NCI-H345 treated with DMSO at 0.1 percent for 48 hours (cell line): ENCODE measurements around the gene GSK3B.

Experiments used
- DNase-seq: peaks from one replicate; lab custom pipeline; 2025; ENCODE audit not compliant: unreplicated experiment; lab: John Stamatoyannopoulos, UW

GSK3B gene

GRCh38 chr3:119945291-119945690 lies 149.0 kb downstream of the GSK3B start:
- no peak for DNase-seq

DNA sequence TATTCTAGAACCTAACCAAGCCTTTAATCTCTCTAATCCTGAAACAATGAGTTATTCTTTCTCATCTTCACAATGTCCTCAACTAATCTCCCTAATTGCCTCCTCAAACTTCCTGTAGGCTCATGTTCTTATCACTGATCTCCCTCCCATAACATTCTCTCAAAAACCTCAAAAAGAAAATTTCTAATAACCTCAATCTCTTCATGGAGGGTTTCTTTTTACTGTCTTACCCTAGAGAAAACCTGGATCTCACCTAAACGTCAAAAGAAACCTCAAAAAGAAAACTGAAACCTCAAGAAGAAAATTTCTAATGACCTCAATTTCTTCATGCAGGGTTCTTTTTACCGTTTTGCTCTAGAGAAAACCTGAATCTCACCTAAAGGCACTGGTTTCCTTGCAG lies 150.2 kb downstream of the GSK3B start:
- no peak for DNase-seq

GRCh38 chr3:119939077-119939476 lies 155.2 kb downstream of the GSK3B start:
- DNase-seq = no peak

DNA sequence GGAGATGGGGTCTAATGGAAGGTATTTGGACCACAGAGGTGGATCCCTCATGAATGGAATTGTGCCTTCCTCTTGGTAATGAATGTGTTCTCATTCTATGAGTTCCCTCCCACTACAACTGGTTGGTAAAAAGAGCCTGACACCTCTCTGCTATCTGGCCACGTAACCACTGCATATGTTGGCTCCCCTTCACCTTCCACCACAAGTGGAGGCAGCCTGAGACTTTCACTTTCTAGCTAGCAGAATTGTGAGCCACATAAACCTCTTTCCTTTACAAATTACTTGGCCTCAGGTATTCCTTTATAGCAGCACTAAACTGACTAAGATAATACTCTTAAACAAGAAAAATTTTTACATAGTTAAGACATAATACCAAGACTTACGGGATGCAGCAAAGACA lies 157.0 kb downstream of the GSK3B start:
- DNase-seq = no peak

DNA sequence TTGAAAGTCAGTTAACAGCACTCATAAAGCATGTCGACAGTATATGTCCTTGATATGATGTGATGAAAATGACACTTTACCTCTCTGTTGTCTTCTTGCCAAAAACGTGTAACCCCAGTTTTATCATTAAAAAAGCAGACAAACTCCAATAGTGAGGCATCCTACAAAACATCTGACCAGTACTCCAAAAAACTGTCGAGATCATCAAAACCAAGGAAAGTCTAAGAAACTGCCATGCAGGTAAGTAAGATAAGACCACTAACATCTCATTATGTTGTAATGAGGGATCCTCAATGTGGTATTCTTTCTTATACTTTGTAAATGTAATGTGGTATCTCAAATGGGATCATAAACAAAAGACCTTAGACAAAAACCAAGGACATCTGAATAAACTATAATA lies 160.0 kb downstream of the GSK3B start:
- DNase-seq = no peak

- DNase-seq = no peak
Measured at GRCh38 chr3:119933207-119933606, 161.0 kb downstream of the GSK3B start.

GRCh38 chr3:119930286-119930685 lies 164.0 kb downstream of the GSK3B start:
- no peak for DNase-seq

- DNase-seq = no peak
Measured at GRCh38 chr3:119927190-119927589, 167.1 kb downstream of the GSK3B start.

GRCh38 chr3:119924111-119925094 lies 169.8 kb downstream of the GSK3B start:
- no peak for DNase-seq

- no peak for DNase-seq
Measured at GRCh38 chr3:119918992-119919933, 175.0 kb downstream of the GSK3B start.

DNA sequence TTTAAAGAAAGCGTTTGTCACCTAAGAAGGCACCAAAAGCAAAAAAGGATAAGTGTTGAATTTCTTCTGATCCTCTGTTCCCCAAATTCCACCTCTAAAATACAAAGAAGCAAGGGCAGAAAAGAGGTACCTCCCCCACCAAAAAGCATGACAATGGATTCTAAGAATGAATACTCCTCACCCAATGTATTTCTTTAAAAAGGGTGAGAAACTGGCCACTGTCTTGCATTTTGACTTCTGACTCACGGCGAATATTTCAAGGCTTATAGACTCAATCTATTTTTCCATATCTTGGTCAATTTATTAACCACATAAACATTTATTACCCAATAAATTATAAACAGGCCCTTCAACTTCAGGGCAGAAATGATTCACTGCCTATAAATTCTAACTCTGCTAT lies 181.2 kb downstream of the GSK3B start:
- no peak for DNase-seq

DNA sequence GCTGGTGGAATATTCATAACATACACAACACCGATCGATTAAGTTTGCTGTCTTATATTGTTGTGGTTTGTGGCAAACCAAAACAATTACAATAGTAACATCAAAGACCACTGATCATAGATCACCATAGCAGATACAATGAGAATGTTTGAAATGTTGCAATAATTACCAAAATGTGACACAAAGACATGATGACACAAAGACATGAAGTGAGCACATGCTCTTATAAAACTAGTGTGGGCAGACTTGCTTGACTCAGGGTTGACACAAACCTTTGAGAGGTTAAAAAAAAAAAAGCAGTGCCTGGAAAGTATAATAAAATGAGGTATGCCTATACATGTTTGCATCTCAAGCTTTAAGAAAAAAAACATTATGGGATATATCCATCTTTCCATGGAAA lies 182.0 kb downstream of the GSK3B start:
- no peak for DNase-seq

DNA sequence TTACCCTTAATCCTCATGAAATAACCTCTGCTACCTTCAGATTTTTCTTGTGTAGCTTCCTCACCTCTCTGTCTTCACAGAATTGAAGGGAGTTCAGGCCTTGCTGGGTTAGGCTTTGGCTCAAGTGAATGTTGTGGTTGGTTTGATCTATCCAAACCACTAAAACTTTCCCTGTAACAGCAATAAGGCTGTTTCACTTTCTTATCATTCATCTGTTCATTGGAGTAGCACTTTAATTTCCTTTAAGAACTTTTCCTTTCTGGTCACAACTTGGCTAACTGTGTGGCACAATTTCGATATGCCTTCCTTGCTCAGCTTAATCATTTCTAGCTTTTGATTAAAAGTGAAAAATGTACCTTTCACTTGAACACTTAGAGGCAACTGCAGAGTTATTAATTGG lies 182.5 kb downstream of the GSK3B start:
- no peak for DNase-seq

- no peak for DNase-seq
Measured at GRCh38 chr3:119902061-119902460, 192.2 kb downstream of the GSK3B start.

- DNase-seq = no peak
Measured at GRCh38 chr3:119901148-119901547, 193.1 kb downstream of the GSK3B start.

GRCh38 chr3:119899192-119899511 lies 195.1 kb downstream of the GSK3B start:
- DNase-seq = no peak

DNA sequence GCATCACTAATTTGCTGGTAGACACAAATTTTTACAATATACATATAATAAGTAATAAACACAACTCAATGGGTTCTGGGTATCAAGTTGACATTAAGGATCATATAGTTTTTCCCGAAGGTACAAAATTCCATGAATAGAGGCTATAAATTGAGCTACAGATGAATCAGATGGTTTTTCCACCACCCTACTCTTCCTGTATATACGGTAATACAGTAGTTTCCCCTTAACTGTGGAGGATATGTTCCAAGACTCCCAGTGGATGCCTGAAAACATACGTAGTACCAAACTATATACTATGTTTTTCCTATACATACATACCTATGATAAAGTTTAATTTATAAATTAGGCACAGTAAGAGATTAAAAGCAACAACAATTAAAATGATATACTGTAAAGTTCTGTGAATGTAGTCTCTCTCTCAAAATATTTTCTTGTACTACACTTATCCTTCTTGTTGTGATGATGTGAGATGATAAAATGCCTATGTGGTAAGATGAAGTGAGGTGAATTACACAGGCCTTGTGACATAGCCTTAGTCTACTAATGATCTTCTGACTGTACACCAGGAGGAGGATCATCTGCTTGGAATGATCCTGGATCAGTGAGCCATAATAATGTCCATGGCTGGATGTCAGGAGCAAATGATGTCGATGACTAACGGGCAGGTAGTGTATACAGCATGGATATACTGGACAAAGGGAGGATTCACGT lies 195.6 kb downstream of the GSK3B start:
- DNase-seq = no peak

DNA sequence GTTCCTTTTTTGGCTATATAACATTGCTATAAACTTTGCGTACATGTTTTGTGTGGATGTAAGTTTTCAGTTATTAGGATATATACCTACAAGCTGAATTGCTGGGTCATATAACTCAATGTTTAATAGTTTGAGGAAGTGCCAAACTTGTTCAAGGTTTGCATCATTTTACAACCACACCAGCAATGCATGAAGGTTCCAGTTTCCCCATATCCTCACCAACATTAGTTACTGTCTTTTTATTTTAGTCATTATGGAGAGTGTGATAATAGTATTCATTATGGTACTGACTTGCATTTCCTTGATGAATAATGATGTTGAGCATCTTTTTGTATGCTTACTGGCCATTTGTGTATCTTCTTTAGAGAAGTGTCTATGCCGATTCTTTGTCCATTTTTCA lies 200.1 kb downstream of the GSK3B start:
- no peak for DNase-seq

DNA sequence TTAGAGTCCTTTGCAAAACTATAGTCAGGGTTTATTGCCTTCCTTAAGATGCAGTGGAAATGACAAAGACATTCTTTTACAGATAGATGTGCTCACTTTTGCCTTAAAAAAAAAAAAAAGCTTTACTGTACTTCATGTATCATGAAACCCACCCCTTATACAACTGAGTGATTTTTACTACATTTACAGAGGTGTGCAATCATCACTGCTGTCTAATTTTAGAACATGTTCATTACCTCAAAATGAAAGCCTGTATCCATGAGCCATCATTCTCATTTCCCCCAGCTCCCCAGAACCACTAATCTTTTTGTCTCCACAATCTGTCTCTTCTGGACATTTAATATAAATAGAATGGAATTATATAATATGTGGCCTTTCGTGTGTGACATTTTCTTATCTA lies 200.5 kb downstream of the GSK3B start:
- DNase-seq = no peak

GRCh38 chr3:119891944-119892721 lies 202.1 kb downstream of the GSK3B start:
- no peak for DNase-seq
